ENCODE results near the gene A3GALT2. TPM values are rescaled to one million over a fixed set of nuclear protein-coding genes. Genes with fewer than 3 reads are reported as not detected.

The A3GALT2 gene
- total RNA-seq, 1 experiment from 2014 or later, result not detected

DNA sequence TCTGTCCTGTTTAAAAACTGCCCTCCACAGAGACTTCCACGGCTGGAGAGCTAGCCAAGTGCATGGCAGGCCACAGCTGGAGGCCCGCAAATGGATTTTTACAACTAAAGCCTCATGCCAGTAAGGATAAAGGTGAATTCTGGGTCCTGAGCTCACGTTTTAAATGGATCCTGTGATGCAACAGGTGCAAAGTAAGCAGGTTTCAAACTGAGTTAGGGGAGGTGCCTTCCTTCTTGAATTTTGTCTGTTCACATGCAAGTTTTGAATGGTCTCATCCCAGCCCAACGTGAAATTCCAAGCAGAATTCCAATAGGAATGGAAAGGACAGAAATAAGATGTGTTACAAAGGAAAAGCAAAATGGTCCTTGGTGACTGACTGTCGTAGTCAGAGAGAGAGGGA is 36.2 kb upstream of the A3GALT2 start:
- Histone ChIP-seq H3K9ac (ENCODE audit: low read length) (no peak overlapping the region), H3K36me3 (ENCODE audit: insufficient read depth, low read length) (no peaks in the 10 kb centered on the region), H3K4me3 (ENCODE audit: low read length) (no peak overlapping the region), H3K4me2 (ENCODE audit: low read depth, low read length, poor library complexity, severe bottlenecking) (no peak overlapping the region), H3K27ac (ENCODE audit: low read length) (no peak overlapping the region), H2AFZ (ENCODE audit: low read length) (no peak overlapping the region), H3K4me1 (ENCODE audit: low read length) (peaks cover 4% of the 10 kb centered on the region), H3K27me3 (ENCODE audit: low read length) (no peaks in the 10 kb centered on the region), H3K9me2 (replicated peaks; ENCODE audit: insufficient read depth, low read length) (no peaks in the 10 kb centered on the region), H4K20me1 (ENCODE audit: insufficient read depth, low read depth, low read length) (no peaks in the 10 kb centered on the region), H3K79me2 (ENCODE audit: low read length) (no peaks in the 10 kb centered on the region), H3K9me3 (ENCODE audit: low read length) (no peaks in the 10 kb centered on the region)
- no peak for DNase-seq

DNA sequence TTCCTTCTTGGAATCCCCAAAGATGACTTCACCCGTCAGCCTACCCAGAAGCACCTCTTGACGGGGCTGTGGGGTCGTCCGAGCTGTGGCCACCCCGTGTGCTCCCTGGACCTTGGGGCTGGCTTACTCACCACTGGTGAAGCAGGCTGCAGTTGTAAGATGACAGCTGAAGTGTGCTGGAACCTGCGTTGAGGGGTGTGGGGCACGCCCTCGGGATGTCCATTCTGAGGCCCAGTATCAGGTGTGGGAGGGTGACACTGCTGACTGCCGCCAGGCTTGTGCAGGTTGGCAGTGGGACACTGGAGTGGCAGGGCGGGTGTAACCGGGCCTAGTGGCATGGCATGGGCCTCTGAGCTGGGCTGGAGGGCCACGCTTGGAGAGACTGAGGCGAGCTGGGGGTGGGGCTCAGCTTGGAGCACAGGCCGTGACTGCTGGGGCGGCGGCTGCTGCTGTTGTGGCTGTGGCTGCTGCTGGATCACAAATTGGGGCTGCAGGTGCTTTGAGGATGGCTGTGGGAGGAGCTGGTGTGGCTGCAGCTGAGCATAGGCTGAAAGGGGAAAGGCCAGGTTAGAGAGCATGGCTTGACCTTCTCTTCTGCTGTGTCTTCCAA is 33.9 kb upstream of the A3GALT2 start:
- H3K36me3 ChIP-seq (ENCODE audit: insufficient read depth, low read length), result no peaks in the 10 kb centered on the region
- H4K20me1 ChIP-seq (ENCODE audit: insufficient read depth, low read depth, low read length), result no peaks in the 10 kb centered on the region
- H3K4me1 ChIP-seq (ENCODE audit: low read length), result peaks cover 14% of the 10 kb centered on the region
- no peak overlapping the region for H3K4me3 ChIP-seq (ENCODE audit: low read length)
- no peak overlapping the region for H3K4me2 ChIP-seq (ENCODE audit: low read depth, low read length, poor library complexity, severe bottlenecking)
- DNase-seq, result no peak
- no peak overlapping the region for H2AFZ ChIP-seq (ENCODE audit: low read length)
- H3K9me3 ChIP-seq (ENCODE audit: low read length), result no peaks in the 10 kb centered on the region
- 0 out of 2 replicates have a peak, but pooled peaks cover 3% of the 10 kb centered on the region for H3K79me2 ChIP-seq (ENCODE audit: low read length)
- H3K27me3 ChIP-seq (ENCODE audit: low read length), result no peaks in the 10 kb centered on the region
- H3K9me2 ChIP-seq (replicated peaks; ENCODE audit: insufficient read depth, low read length), result no peaks in the 10 kb centered on the region
- H3K27ac ChIP-seq (ENCODE audit: low read length), result no peak overlapping the region
- no peak overlapping the region for H3K9ac ChIP-seq (ENCODE audit: low read length)

- no peak overlapping the region for H3K9ac ChIP-seq (ENCODE audit: low read length)
- H3K79me2 ChIP-seq (ENCODE audit: low read length), result peaks cover 11% of the 10 kb centered on the region
- no peak overlapping the region for H3K4me3 ChIP-seq (ENCODE audit: low read length)
- H3K27ac ChIP-seq (ENCODE audit: low read length), result no peak overlapping the region
- no peak for DNase-seq
- no peaks in the 10 kb centered on the region for H3K9me2 ChIP-seq (replicated peaks; ENCODE audit: insufficient read depth, low read length)
- no peak overlapping the region for H2AFZ ChIP-seq (ENCODE audit: low read length)
- H3K36me3 ChIP-seq (ENCODE audit: insufficient read depth, low read length), result no peaks in the 10 kb centered on the region
- no peaks in the 10 kb centered on the region for H3K27me3 ChIP-seq (ENCODE audit: low read length)
- H3K4me1 ChIP-seq (ENCODE audit: low read length), result peaks cover 15% of the 10 kb centered on the region
- no peaks in the 10 kb centered on the region for H3K9me3 ChIP-seq (ENCODE audit: low read length)
- peaks cover 1% of the 10 kb centered on the region; the same call in 1 of the 2 replicates for H4K20me1 ChIP-seq (ENCODE audit: insufficient read depth, low read depth, low read length)
- H3K4me2 ChIP-seq (ENCODE audit: low read depth, low read length, poor library complexity, severe bottlenecking), result no peak overlapping the region
These were observed 32.6 kb upstream of the A3GALT2 start for GRCh38 chr1:33353531-33353930.

GRCh38 chr1:33351281-33351660 is 30.4 kb upstream of the A3GALT2 start:
- no peak overlapping the region for H3K27ac ChIP-seq (ENCODE audit: low read length)
- no peak overlapping the region for H3K9ac ChIP-seq (ENCODE audit: low read length)
- 0 out of 2 replicates have a peak overlapping the region, but pooled peaks have one; percentile 86 for H3K4me3 ChIP-seq (ENCODE audit: low read length)
- no peaks in the 10 kb centered on the region for H3K9me2 ChIP-seq (replicated peaks; ENCODE audit: insufficient read depth, low read length)
- H3K4me1 ChIP-seq (ENCODE audit: low read length), result peaks cover 37% of the 10 kb centered on the region
- H3K9me3 ChIP-seq (ENCODE audit: low read length), result no peaks in the 10 kb centered on the region
- H4K20me1 ChIP-seq (ENCODE audit: insufficient read depth, low read depth, low read length), result peaks cover 7% of the 10 kb centered on the region; the same call in 1 of the 2 replicates
- peak overlapping the region; percentile 98 for H3K4me2 ChIP-seq (ENCODE audit: low read depth, low read length, poor library complexity, severe bottlenecking)
- no peaks in the 10 kb centered on the region for H3K27me3 ChIP-seq (ENCODE audit: low read length)
- no peak for DNase-seq
- H2AFZ ChIP-seq (ENCODE audit: low read length), result no peak overlapping the region
- no peaks in the 10 kb centered on the region for H3K36me3 ChIP-seq (ENCODE audit: insufficient read depth, low read length)
- H3K79me2 ChIP-seq (ENCODE audit: low read length), result peaks cover 33% of the 10 kb centered on the region

GRCh38 chr1:33350611-33351280 is 29.8 kb upstream of the A3GALT2 start:
- Histone ChIP-seq H3K4me1 (ENCODE audit: low read length) (peaks cover 43% of the 10 kb centered on the region), H3K9ac (ENCODE audit: low read length) (peak overlapping the region; percentile 97), H2AFZ (ENCODE audit: low read length) (peak overlapping the region; percentile 84; the same call in 1 of the 2 replicates), H3K79me2 (ENCODE audit: low read length) (peaks cover 38% of the 10 kb centered on the region), H3K4me3 (ENCODE audit: low read length) (peak overlapping the region; percentile 86), H3K27ac (ENCODE audit: low read length) (no peak overlapping the region), H3K4me2 (ENCODE audit: low read depth, low read length, poor library complexity, severe bottlenecking) (peak overlapping the region; percentile 98), H3K9me3 (ENCODE audit: low read length) (no peaks in the 10 kb centered on the region), H3K9me2 (replicated peaks; ENCODE audit: insufficient read depth, low read length) (no peaks in the 10 kb centered on the region), H4K20me1 (ENCODE audit: insufficient read depth, low read depth, low read length) (peaks cover 7% of the 10 kb centered on the region; the same call in 1 of the 2 replicates), H3K36me3 (ENCODE audit: insufficient read depth, low read length) (peaks cover 2% of the 10 kb centered on the region; the same call in 1 of the 2 replicates), H3K27me3 (ENCODE audit: low read length) (no peaks in the 10 kb centered on the region)
- no peak for DNase-seq

DNA sequence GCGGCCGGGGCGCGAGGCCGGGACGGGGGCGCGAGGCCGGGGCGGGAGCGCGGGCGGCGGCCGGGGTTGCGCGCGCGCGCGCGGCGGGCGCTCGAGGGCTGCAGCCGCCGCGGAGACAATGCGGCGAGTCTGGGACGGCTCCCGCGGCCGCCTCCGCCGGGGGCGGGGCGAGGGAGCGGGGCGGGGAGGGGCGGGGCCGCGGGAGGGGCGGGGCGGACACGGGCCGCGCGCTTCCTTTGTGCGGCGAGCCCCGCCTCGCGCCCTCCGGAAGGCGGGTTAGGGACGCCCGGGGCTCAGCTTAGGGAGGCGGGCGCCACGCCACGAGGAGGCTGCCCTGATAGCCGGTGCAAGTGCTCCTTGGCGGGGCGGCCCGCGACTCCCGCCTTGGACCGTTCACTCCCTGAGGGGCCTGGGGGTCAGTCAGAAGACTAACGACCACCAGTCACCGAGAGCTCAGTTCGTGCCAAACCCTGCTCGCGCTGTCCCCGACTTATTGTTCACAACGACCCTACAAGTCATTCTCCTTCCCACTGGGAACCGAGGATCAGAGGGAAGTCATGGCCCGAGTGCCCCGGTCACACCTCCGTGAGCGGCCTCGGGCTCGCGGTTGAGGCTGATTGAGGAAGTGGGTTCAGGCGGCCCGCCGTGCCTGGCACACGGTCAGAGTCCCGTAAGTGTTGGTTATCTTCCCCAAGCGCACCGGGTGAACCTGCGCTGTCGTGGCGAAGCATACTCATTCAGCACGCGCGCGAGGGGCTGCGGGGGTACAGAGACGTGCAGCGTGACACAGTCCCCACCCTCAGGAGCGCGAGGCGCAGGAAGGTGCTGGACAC is 29.1 kb upstream of the A3GALT2 start:
- Histone ChIP-seq H3K4me2 (ENCODE audit: low read depth, low read length, poor library complexity, severe bottlenecking) (peak overlapping the region; percentile 98), H3K36me3 (ENCODE audit: insufficient read depth, low read length) (peaks cover 10% of the 10 kb centered on the region), H3K27me3 (ENCODE audit: low read length) (no peaks in the 10 kb centered on the region), H3K27ac (ENCODE audit: low read length) (peak overlapping the region; percentile 62), H3K4me3 (ENCODE audit: low read length) (peak overlapping the region; percentile 86), H3K9ac (ENCODE audit: low read length) (peak overlapping the region; percentile 97), H3K79me2 (ENCODE audit: low read length) (peaks cover 46% of the 10 kb centered on the region), H2AFZ (ENCODE audit: low read length) (peak overlapping the region; percentile 84), H3K9me2 (replicated peaks; ENCODE audit: insufficient read depth, low read length) (no peaks in the 10 kb centered on the region), H4K20me1 (ENCODE audit: insufficient read depth, low read depth, low read length) (peaks cover 7% of the 10 kb centered on the region; the same call in 1 of the 2 replicates), H3K9me3 (ENCODE audit: low read length) (no peaks in the 10 kb centered on the region), H3K4me1 (ENCODE audit: low read length) (peaks cover 50% of the 10 kb centered on the region)
- DNase-seq, result peak; percentile 93

GRCh38 chr1:33349081-33349759 is 28.3 kb upstream of the A3GALT2 start:
- no peaks in the 10 kb centered on the region for H3K9me2 ChIP-seq (replicated peaks; ENCODE audit: insufficient read depth, low read length)
- H3K4me1 ChIP-seq (ENCODE audit: low read length), result peaks cover 52% of the 10 kb centered on the region
- peaks cover 7% of the 10 kb centered on the region; the same call in 1 of the 2 replicates for H4K20me1 ChIP-seq (ENCODE audit: insufficient read depth, low read depth, low read length)
- peak; percentile 88 for DNase-seq
- peak overlapping the region; percentile 94 for H3K9ac ChIP-seq (ENCODE audit: low read length)
- peak overlapping the region; percentile 93 for H3K4me2 ChIP-seq (ENCODE audit: low read depth, low read length, poor library complexity, severe bottlenecking)
- peaks cover 10% of the 10 kb centered on the region for H3K36me3 ChIP-seq (ENCODE audit: insufficient read depth, low read length)
- peak overlapping the region; percentile 65 for H3K27ac ChIP-seq (ENCODE audit: low read length)
- H3K9me3 ChIP-seq (ENCODE audit: low read length), result no peaks in the 10 kb centered on the region
- H3K79me2 ChIP-seq (ENCODE audit: low read length), result peaks cover 54% of the 10 kb centered on the region
- no peaks in the 10 kb centered on the region for H3K27me3 ChIP-seq (ENCODE audit: low read length)
- H3K4me3 ChIP-seq (ENCODE audit: low read length), result peak overlapping the region; percentile 96
- H2AFZ ChIP-seq (ENCODE audit: low read length), result no peak overlapping the region

Data from Karpas-422 (cell line).